Gastrocnemius medialis (tissue), 4 donors: Measurements from ENCODE around the gene SPSB4. TPM values are rescaled to one million over a fixed set of nuclear protein-coding genes. Genes with fewer than 3 reads are reported as not detected.

Experiments used
- ATAC-seq, 2 donors: fragments of 150-250 bp; one replicate each; pipeline ENCODE4 v1.9.1; 2016
- DNase-seq, 2 donors: peaks; one replicate each; pipeline ENCODE4 v3.0.0-alpha.2; 2019
- H3K27ac ChIP-seq, 4 donors: fragments of 200-600 bp; sonication (generic); 1 replicate in 1 of 4; 2 replicates in 3 of 4; pipeline ENCODE4 v1.5.1; 2016 to 2018; ENCODE audit warnings: mild to moderate bottlenecking in 2 of 4, moderate library complexity in 1 of 4
- H3K27me3 ChIP-seq, 3 donors: fragments of 200-600 bp; sonication (generic) in 2 of 3; 1 replicate in 1 of 3; 2 replicates in 2 of 3; pipeline versions ENCODE4 v1.5.1 to v1.6.0; 2016 to 2019; ENCODE audit warnings: mild to moderate bottlenecking in 1 of 3, moderate library complexity in 1 of 3
- H3K36me3 ChIP-seq, 2 donors: fragments of 200-600 bp; sonication (generic) in 1 of 2; one replicate each; pipeline ENCODE4 v1.5.1; 2017 to 2018
- H3K4me1 ChIP-seq, 2 donors: fragments of 200-600 bp; sonication (generic) in 1 of 2; one replicate each; pipeline ENCODE4 v1.5.1; 2016 to 2017; ENCODE audit warnings: mild to moderate bottlenecking in 2 of 2
- H3K4me3 ChIP-seq, 4 donors: fragments of 200-600 bp; sonication (generic) in 3 of 4; 1 replicate in 1 of 4; 2 replicates in 3 of 4; pipeline ENCODE4 v1.5.1; 2016 to 2019; ENCODE audit warnings: mild to moderate bottlenecking in 2 of 4
- H3K9me3 ChIP-seq, 3 donors: fragments of 200-600 bp; sonication (generic) in 2 of 3; 1 replicate in 1 of 3; 2 replicates in 2 of 3; pipeline ENCODE4 v1.5.1; 2016 to 2019
- POLR2A ChIP-seq, 2 donors: fragments of 450-650 bp; IDR thresholded peaks; one replicate each; pipeline ENCODE4 v1.6.1; 2017; ENCODE audit warnings: antibody characterized with exemption in 2 of 2, mild to moderate bottlenecking in 2 of 2, moderate library complexity in 2 of 2
- in situ Hi-C, 4 donors: fragments of 200-750 bp; cut with MboI; loops; one replicate each; pipeline versions ENCODE4 v1.15.0 to v1.8.0; 2017; ENCODE audit warnings: low sequenced_read_pairs in 4 of 4
- intact Hi-C: fragments of 100-400 bp; cut with DNase I; formaldehyde crosslinking; loops from one replicate; pipeline ENCODE4 v1.15.1; 2023; ENCODE audit warnings: low total_unique reads
- total RNA-seq, 4 donors: library from RNA; depleted of rRNA; stranded (reverse); fragments of >200 nt; gene quantifications; one replicate each; pipeline versions ENCODE4 v1.1.0 to v1.2.3, GENCODE V29; 2016
- TF ChIP-seq, protein P1 (sequence below), 5 experiments: fragments of 450-650 bp in 3 of 5; fragments of 200-600 bp in 2 of 5; sonication (generic) in 2 of 5; IDR thresholded peaks in 4 of 5; conservative IDR thresholded peaks in 1 of 5; 1 replicate in 4 of 5; 2 replicates in 1 of 5; pipeline ENCODE4 v1.5.1; 2016 to 2019; ENCODE audit warnings: antibody characterized with exemption in 5 of 5, mild to moderate bottlenecking in 3 of 5, moderate library complexity in 3 of 5

SPSB4 gene
- total RNA-seq, 4 donors from 2014 or later, result 0.35 to 0.81 TPM; not detected in 2

DNA sequence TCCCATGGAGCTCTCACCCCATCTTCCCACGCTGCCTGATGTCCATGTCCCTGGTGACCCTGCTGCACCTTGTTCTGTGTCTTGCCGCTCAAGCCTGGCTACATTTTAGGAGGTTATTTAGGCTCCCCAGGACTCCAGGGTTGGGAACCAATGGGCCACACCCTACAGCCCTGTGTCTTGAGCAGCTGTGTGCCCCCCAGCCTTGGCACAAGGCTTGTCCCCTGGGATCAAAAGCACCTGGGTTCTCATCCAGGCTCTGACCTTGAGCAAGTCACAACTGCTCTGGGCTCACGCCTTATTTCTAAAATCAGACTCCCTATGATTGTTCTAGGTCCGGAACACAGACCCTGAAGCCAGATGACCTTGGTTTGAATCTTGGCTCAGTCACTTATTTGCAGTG is 14.1 kb downstream of the SPSB4 start:
- TF ChIP-seq POLR2A (IDR thresholded peaks at IDR 0.05), result no peak
- TF ChIP-seq, protein P1, sequence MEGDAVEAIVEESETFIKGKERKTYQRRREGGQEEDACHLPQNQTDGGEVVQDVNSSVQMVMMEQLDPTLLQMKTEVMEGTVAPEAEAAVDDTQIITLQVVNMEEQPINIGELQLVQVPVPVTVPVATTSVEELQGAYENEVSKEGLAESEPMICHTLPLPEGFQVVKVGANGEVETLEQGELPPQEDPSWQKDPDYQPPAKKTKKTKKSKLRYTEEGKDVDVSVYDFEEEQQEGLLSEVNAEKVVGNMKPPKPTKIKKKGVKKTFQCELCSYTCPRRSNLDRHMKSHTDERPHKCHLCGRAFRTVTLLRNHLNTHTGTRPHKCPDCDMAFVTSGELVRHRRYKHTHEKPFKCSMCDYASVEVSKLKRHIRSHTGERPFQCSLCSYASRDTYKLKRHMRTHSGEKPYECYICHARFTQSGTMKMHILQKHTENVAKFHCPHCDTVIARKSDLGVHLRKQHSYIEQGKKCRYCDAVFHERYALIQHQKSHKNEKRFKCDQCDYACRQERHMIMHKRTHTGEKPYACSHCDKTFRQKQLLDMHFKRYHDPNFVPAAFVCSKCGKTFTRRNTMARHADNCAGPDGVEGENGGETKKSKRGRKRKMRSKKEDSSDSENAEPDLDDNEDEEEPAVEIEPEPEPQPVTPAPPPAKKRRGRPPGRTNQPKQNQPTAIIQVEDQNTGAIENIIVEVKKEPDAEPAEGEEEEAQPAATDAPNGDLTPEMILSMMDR (IDR thresholded peaks at IDR 0.05 in 4 of 5, conservative IDR thresholded peaks at IDR 0.05 in 1 of 5), result no peak
- no peaks in the 10 kb centered on the region for H3K27me3 ChIP-seq
- H3K9me3 ChIP-seq, result no peaks in the 10 kb centered on the region
- H3K27ac ChIP-seq, result no peak overlapping the region
- intact Hi-C loops, result no loop called here
- ATAC-seq, result no peak
- H3K4me1 ChIP-seq, result no peaks in the 10 kb centered on the region
- in situ Hi-C loops, result no loop called here
- no peaks in the 10 kb centered on the region for H3K36me3 ChIP-seq
- no peak overlapping the region for H3K4me3 ChIP-seq
- DNase-seq, result no peak

DNA sequence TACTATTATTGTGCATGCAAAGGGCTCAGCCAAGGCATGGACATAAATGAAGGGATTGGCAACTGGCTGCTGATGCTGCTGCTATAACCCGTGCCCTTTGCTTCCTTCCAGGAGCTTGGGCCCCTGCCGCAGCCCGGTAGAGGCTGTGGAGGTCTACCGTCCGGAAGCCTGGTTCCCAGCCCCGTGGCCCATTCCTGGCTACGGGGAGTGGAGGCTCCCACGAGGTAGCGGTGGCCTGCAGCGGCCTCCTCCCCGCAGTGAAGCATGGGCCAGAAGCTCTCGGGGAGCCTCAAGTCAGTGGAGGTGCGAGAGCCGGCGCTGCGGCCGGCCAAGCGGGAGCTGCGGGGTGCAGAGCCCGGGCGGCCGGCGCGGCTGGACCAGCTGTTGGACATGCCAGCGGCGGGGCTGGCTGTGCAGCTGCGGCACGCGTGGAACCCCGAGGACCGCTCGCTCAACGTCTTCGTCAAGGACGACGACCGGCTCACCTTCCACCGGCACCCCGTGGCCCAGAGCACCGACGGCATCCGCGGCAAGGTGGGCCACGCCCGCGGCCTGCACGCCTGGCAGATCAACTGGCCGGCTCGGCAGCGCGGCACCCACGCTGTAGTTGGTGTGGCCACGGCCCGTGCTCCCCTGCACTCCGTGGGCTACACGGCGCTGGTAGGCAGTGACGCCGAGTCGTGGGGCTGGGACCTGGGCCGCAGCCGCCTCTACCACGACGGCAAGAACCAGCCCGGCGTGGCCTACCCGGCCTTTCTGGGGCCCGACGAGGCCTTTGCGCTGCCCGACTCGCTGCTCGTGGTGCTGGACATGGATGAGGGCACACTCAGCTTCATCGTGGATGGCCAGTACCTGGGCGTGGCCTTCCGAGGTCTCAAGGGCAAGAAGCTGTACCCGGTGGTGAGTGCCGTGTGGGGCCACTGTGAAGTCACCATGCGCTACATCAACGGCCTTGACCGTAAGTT is 15.0 kb downstream of the SPSB4 start:
- no peaks in the 10 kb centered on the region for H3K36me3 ChIP-seq
- no peak overlapping the region for H3K27ac ChIP-seq
- no peak for ATAC-seq
- no peak for TF ChIP-seq POLR2A (IDR thresholded peaks at IDR 0.05)
- TF ChIP-seq, protein P1 (IDR thresholded peaks at IDR 0.05 in 4 of 5, conservative IDR thresholded peaks at IDR 0.05 in 1 of 5), result no peak
- no peaks in the 10 kb centered on the region for H3K9me3 ChIP-seq
- no peaks in the 10 kb centered on the region for H3K4me1 ChIP-seq
- in situ Hi-C loops, result no loop called here
- intact Hi-C loops, result no loop called here
- no peak overlapping the region for H3K4me3 ChIP-seq
- no peak for DNase-seq
- no peaks in the 10 kb centered on the region for H3K27me3 ChIP-seq

DNA sequence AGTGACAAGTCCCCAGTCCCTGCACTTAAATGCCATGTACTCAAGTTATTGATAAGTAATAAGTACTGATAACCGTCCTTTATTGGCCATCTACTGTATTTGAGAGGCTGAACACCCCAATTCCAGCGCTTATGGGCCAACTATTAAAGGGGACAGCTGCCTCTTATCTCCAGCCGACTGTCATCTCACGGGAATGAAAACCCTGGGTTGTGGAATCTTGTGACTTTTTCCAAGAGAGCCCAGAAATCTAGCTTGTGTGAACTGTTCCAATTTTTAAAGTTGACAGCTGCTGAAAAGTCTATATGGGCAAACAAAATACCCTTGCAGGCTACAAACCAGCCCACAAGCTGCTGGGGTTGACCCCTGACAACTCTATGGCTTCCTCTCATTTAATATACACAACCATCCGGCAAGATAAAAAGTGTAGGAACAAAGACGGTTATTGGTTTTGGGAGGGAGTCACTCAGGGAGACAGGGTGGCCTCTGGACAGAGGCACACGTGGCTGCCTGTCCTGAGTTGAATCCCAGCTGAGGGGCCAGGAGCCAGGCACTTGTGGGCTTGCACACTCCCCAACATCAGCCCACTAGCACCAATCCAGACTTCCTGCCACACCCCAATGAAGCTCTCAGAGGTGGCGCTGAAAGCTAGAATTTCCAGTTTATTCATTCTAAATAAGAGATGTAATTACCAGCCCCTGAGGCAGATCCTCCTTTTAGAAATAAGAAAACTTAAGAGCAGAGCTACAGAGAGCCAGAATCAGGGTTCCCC is 16.2 kb downstream of the SPSB4 start:
- DNase-seq, result no peak
- no peaks in the 10 kb centered on the region for H3K9me3 ChIP-seq
- H3K27me3 ChIP-seq, result no peaks in the 10 kb centered on the region
- intact Hi-C loops, result no loop called here
- in situ Hi-C loops, result no loop called here
- H3K36me3 ChIP-seq, result no peaks in the 10 kb centered on the region
- TF ChIP-seq, protein P1 (IDR thresholded peaks at IDR 0.05 in 4 of 5, conservative IDR thresholded peaks at IDR 0.05 in 1 of 5), result no peak
- TF ChIP-seq POLR2A (IDR thresholded peaks at IDR 0.05), result no peak
- H3K4me3 ChIP-seq, result no peak overlapping the region
- no peak for ATAC-seq
- H3K27ac ChIP-seq, result no peak overlapping the region
- no peaks in the 10 kb centered on the region for H3K4me1 ChIP-seq

DNA sequence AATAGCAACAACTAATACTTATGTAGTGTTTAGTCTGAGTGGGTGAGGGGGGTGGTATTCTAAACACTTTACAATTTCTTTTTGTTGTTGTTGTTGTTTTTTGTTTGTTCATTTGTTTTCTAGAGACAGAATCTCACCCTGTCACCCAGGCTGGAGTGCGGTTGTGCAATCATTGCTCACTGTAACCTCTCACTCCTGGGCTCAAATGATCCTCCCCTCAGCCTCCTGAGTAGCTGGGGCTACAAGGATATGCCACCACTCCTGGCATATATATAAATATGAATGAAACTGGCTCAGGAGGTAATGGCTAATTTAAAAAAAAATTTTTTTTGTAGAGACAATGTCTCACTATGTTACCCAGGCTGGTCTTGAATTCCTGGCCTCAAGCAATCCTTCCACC is 19.1 kb downstream of the SPSB4 start:
- in situ Hi-C loops, result no loop called here
- TF ChIP-seq, protein P1 (IDR thresholded peaks at IDR 0.05 in 4 of 5, conservative IDR thresholded peaks at IDR 0.05 in 1 of 5), result no peak
- TF ChIP-seq POLR2A (IDR thresholded peaks at IDR 0.05), result no peak
- H3K27ac ChIP-seq, result no peak overlapping the region

More for the DNA sequence above, 19.1 kb downstream of the SPSB4 start:
- DNase-seq, result no peak
- no peak overlapping the region for H3K4me3 ChIP-seq
- no peaks in the 10 kb centered on the region for H3K36me3 ChIP-seq
- H3K4me1 ChIP-seq, result no peaks in the 10 kb centered on the region
- no peaks in the 10 kb centered on the region for H3K9me3 ChIP-seq
- ATAC-seq, result no peak
- no peaks in the 10 kb centered on the region for H3K27me3 ChIP-seq
- intact Hi-C loops, result no loop called here
